ENCODE measurements around the gene OLA1.

The OLA1 gene

GRCh38 chr2:174052584-174052976 lies 195.8 kb downstream of the OLA1 start:
- no peak overlapping the region for H3K4me3 ChIP-seq (ENCODE audit: low read length)
- TF ChIP-seq CTCF (conservative IDR thresholded peaks at IDR 0.05; ENCODE audit: low read depth, low read length) = no peak
- DNase-seq (ENCODE audit: low read depth) = no peak

GRCh38 chr2:174051741-174052583 lies 196.4 kb downstream of the OLA1 start:
- no peak overlapping the region for H3K4me3 ChIP-seq (ENCODE audit: low read length)
- DNase-seq (ENCODE audit: low read depth) = no peak
- TF ChIP-seq CTCF (conservative IDR thresholded peaks at IDR 0.05; ENCODE audit: low read depth, low read length) = no peak

- no peak for TF ChIP-seq CTCF (conservative IDR thresholded peaks at IDR 0.05; ENCODE audit: low read depth, low read length)
- no peak overlapping the region for H3K4me3 ChIP-seq (ENCODE audit: low read length)
- DNase-seq (ENCODE audit: low read depth) = no peak
Measured at GRCh38 chr2:174051068-174051467, 197.3 kb downstream of the OLA1 start.

- no peak overlapping the region for H3K4me3 ChIP-seq (ENCODE audit: low read length)
- DNase-seq (ENCODE audit: low read depth) = no peak
- no peak for TF ChIP-seq CTCF (conservative IDR thresholded peaks at IDR 0.05; ENCODE audit: low read depth, low read length)
Measured at GRCh38 chr2:174049895-174050294, 198.4 kb downstream of the OLA1 start.

GRCh38 chr2:174048243-174048642 lies 200.1 kb downstream of the OLA1 start:
- H3K4me3 ChIP-seq (ENCODE audit: low read length) = no peak overlapping the region
- no peak for TF ChIP-seq CTCF (conservative IDR thresholded peaks at IDR 0.05; ENCODE audit: low read depth, low read length)
- DNase-seq (ENCODE audit: low read depth) = no peak

GRCh38 chr2:174047746-174048145 lies 200.6 kb downstream of the OLA1 start:
- DNase-seq (ENCODE audit: low read depth) = no peak
- H3K4me3 ChIP-seq (ENCODE audit: low read length) = no peak overlapping the region
- no peak for TF ChIP-seq CTCF (conservative IDR thresholded peaks at IDR 0.05; ENCODE audit: low read depth, low read length)

- DNase-seq (ENCODE audit: low read depth) = no peak
- TF ChIP-seq CTCF (conservative IDR thresholded peaks at IDR 0.05; ENCODE audit: low read depth, low read length) = no peak
- H3K4me3 ChIP-seq (ENCODE audit: low read length) = no peak overlapping the region
Measured at GRCh38 chr2:174046172-174046571, 202.2 kb downstream of the OLA1 start.

Data from retinal pigment epithelial cell (primary cell).